ENCODE data around the gene WBP2NL.
"Not testable (repeated sequence)": the region's sequence is repeated elsewhere in the genome, so short reads cannot be mapped to it uniquely, and the experiment has no call there.

The WBP2NL gene

GRCh38 chr22:42033263-42034181 is 34.9 kb downstream of the WBP2NL start:
- DNase-seq (ENCODE audit: low spot score) = no peak

- no peak for DNase-seq (ENCODE audit: low spot score)
These were observed 36.7 kb downstream of the WBP2NL start for GRCh38 chr22:42035256-42035655.

GRCh38 chr22:42039271-42039670 is 40.7 kb downstream of the WBP2NL start:
- no peak for DNase-seq (ENCODE audit: low spot score)

GRCh38 chr22:42041784-42042183 is 43.2 kb downstream of the WBP2NL start:
- no peak for DNase-seq (ENCODE audit: low spot score)

GRCh38 chr22:42050641-42051180 is 52.1 kb downstream of the WBP2NL start:
- no peak for DNase-seq (ENCODE audit: low spot score)

GRCh38 chr22:42052765-42053164 is 54.2 kb downstream of the WBP2NL start:
- DNase-seq (ENCODE audit: low spot score) = no peak

GRCh38 chr22:42056757-42057511 is 58.3 kb downstream of the WBP2NL start:
- no peak for DNase-seq (ENCODE audit: low spot score)

- no peak for DNase-seq (ENCODE audit: low spot score)
These were observed 61.9 kb downstream of the WBP2NL start for GRCh38 chr22:42060489-42060888.

GRCh38 chr22:42061041-42061440 is 62.5 kb downstream of the WBP2NL start:
- no peak for DNase-seq (ENCODE audit: low spot score)

- no peak for DNase-seq (ENCODE audit: low spot score)
These were observed 64.0 kb downstream of the WBP2NL start for GRCh38 chr22:42062506-42063170.

GRCh38 chr22:42064629-42065028 is 66.0 kb downstream of the WBP2NL start:
- DNase-seq (ENCODE audit: low spot score) = no peak

- no peak for DNase-seq (ENCODE audit: low spot score)
These were observed 67.0 kb downstream of the WBP2NL start for GRCh38 chr22:42065438-42066125.

GRCh38 chr22:42066126-42066761 is 67.7 kb downstream of the WBP2NL start:
- peak; percentile 66 for DNase-seq (ENCODE audit: low spot score)

- DNase-seq (ENCODE audit: low spot score) = no peak
These were observed 68.3 kb downstream of the WBP2NL start for GRCh38 chr22:42066937-42067336.

- no peak for DNase-seq (ENCODE audit: low spot score)
These were observed 69.2 kb downstream of the WBP2NL start for GRCh38 chr22:42067671-42068251.

GRCh38 chr22:42068291-42068690 is 69.7 kb downstream of the WBP2NL start:
- no peak for DNase-seq (ENCODE audit: low spot score)

- DNase-seq (ENCODE audit: low spot score) = no peak
These were observed 71.4 kb downstream of the WBP2NL start for GRCh38 chr22:42069801-42070516.

- peak; percentile 99 for DNase-seq (ENCODE audit: low spot score)
These were observed 72.2 kb downstream of the WBP2NL start, which contains the start of gene NAGA for GRCh38 chr22:42070517-42071422. NAGA (minus strand) TSS chr22:42070812; CDS start chr22:42070297, 515 bp downstream.

GRCh38 chr22:42071508-42071907 is 72.9 kb downstream of the WBP2NL start:
- DNase-seq (ENCODE audit: low spot score) = not testable (repeated sequence)

Measured in cerebellar cortex (tissue), 1 donor.